Activated CD4-positive, CD25-positive, alpha-beta regulatory T cell treated with anti-CD3 and anti-CD28 coated beads, Interleukin-2, amount 50 U/mL, for 24 hours (primary cell): Measurements from ENCODE around the gene RIMS3.

Experiments used
- ATAC-seq, 2 donors: fragments of 150-1000 bp; cut with Tn5 transposase; one replicate each; pipeline ENCODE4 v1.10.0; 2021; ENCODE audit warnings: mild to moderate bottlenecking in 1 of 2, moderate library complexity in 1 of 2

Gene RIMS3

DNA sequence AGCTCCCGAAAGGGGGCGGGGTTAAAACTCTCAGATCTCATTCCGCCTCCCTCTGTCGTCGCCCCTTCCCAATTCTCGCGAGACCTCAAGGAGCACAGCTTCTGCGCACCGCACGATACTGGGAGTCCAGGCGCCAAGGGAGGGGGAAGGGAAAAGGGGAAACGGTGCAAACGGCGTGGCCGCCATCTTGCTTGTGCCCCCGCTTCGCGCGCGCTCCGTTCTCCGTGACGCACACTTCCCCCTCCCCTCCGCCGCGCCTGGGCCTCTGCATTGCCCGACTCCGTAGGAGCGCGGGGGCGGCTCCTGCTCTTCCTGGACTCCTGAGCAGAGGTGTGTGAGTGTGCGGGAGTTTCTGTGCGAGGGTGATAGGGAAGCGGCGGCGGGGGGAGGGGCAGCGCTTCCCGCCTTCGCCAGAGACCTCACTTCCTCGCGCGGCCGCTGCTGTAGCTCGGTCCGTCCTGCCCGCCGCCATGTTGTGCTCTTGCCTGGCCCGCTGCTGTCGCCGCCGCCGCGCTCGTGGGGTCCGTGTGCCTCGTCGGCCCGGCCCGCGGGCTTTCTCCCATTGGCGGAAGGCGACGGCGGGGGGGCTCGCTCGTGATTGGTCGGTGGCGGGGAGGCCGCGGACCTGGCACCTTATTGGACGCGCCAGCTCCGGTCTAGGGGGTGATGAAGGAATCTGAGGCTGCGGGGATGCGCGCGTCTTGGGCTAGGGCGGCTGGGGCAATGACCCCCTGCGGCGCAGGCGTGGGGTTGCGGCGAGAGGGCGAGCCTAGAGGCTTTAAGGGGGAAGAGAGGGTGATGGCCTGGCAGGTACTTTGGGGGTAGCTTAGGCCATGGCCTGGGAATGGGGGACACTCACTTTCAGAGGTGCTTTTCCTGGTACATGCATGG, 26.3 kb upstream of the RIMS3 start, which contains the start of gene NFYC:
TSS of gene NFYC (plus strand) at position 167 of the 891 bp plus-strand sequence. CDS start 47,140 bp downstream, outside the sequence.
- peak; percentile 86 to 87 for ATAC-seq

DNA sequence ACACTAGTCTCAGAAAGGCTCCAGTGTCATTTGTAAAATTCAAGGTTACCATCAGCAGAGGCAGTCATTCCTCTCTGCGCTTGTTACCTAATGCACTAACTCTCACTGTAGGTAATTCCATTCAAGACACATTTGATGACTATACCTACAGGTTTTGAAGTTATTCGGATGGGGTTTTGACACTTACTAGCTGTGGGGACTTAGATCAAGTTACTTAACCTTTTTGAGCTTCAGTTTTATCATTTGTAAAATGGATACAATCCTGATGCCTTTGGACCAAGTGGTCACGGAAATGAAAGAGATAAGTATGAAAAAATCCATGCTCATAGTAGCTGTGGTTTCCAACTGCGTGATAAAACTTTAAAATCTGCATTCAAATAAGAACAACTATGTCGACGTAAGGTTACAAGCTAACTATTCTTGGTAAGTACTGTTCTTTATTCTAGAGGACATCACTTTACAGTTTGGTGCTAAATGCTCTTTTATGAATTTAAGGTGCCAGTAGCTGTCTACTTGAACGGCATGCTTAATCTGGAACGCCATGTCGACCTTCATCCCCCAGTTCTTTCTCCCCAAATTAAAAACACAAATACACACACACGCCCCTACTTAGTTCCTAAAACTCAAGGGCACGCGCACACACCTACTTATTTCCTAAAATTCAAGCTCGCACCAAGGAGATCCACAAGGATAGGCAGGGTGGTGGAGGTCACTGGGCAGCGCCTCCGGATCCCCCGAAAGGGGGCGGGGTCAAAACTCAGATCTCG, 25.5 kb upstream of the RIMS3 start:
- no peak for ATAC-seq

DNA sequence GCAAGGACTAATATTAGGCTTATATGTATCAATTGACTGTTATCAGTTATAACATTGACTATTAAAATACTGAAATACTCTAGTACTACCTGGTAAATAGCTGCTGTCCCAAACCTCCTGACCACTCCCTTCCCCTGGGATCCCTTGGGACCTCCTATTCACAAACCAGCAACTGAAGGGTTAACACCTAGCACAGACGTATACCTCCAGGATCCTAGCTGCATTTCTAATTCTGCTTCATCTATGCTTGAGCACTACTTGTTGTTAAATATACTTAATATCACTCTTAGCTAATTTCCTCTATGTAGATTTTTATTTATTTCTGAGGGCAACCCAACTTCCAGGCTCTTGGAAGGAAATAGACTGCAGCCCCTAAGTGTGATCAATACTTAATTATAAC, 24.3 kb upstream of the RIMS3 start:
- ATAC-seq, result no peak

DNA sequence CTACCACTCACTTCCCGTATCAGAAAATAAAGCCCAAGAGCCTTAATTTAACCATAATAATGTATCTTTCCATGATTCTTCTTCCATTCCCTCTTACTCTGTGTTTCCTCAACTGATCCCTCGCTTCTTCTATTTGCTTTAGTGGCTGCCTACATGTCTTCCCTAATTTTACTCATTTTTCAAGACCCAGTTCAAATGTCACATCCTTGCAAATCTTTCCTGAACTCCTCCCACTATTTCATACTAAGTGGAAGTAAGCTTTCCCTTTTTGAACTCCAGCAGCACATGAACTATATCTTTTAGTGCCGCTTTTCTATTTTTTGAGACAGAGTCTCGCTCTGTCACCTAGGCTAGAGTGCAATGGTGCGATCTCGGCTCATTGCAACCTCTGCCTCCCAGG, 22.2 kb upstream of the RIMS3 start:
- no peak for ATAC-seq

DNA sequence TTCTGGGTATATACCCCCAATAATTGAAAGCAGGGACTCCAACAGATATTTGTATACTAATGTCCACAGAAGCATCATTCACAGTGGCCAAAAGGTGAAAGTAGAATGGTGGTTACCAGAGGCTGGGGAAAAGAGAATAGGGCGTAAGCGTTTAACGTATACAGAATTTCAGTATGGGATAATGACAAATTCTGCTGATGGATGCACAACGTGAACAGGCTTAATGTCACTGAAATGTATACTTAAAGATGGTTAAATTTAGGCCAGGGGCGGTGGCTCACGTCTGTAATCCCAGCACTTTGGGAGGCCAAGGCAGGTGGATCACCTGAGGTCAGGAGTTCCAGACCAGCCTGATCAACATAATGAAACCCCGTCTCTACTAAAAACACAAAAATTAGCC, 21.6 kb upstream of the RIMS3 start:
- no peak for ATAC-seq

DNA sequence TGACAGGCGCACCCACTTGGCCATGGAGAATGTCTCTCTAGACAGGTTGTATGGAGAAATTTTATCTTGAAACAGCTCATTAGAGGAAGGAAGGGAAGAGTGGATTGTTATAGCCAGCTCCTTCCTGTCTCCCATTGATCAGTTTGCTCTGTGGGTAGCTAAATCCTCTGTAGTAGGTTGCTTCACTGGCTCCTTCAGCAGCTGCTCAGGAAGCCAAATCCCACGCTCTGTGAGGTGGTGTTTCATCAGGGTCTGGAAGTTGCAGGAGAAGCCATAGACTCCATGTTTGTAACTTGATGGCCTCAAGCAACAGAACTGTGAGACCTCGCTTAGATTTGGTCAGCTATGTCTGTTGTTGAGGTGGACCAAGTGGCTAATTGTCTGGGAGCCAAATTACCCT, 19.2 kb upstream of the RIMS3 start:
- no peak for ATAC-seq

DNA sequence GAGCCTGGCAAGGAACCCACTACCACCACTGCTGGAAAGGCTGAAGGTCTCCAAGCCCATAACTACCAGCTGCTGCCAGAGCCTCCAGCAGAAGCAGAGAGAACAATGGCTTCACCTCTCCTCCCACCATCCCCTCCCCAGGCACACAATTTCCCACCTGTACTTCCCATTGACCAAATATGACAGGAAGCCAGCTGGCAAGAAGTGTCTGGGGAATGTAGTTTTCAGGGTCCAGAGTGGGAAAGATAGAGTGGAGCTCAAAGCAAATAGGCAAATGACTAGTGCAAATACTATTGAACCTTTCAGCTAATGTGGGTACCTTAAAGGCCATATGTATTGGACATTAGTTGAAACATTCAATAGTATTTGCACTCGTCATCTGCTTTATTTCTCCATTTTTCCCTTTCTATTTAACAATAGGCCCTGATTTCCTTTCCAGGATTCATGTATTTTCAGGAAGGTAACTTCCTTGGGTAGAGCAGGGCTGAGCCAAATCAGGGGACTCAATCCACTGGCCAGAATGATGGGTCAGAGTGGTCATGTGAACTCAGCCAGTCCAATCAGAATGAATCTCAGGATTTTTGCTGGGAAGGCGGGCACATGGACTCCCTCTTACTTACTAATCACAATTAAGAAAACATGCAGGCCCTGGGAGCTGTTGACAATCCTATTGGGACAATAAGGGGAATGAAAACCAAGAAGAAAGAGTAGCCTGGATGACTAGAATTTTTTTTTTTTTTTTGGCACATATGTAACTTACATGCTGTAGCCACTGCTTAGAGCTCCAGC, 13.9 kb upstream of the RIMS3 start:
- no peak for ATAC-seq

DNA sequence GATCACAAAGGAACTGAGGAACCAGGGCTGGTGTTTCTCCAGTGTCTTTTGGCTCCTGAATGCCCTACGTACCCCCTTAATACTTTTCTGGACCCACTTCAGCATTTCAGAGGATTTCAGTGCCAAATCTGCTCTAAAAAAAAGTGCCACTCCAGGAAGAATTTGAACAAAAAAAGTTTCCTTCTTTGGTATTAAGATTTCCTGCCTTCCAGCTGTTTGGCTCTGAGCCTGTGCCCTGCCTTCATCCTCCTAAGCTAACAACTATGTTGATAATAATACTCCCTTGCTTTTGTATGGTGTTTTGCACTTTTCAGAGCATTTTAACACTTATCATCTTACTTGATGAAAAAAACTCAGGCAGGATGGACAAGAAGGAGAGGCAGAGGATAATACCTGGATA, 11.0 kb upstream of the RIMS3 start:
- no peak for ATAC-seq

DNA sequence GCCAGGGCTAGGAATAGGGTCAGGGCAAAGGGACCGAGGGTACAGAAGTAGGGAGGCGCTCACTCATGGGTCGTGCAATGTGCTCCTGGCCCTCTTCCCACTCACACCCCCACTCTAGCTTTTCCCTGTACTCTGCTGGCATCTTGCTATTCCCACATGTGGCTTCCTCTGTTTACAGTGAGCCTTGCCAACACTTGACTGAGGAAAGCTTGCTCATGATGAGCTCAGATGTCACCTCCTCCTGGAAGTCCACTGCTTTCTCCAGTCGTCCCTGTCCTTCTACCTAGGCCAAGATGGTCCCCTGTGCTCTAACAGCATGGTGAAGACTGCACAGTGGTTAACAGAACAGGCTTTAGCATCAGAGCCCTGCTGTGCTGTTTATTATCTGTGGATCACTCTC, 8.0 kb upstream of the RIMS3 start:
- no peak for ATAC-seq

DNA sequence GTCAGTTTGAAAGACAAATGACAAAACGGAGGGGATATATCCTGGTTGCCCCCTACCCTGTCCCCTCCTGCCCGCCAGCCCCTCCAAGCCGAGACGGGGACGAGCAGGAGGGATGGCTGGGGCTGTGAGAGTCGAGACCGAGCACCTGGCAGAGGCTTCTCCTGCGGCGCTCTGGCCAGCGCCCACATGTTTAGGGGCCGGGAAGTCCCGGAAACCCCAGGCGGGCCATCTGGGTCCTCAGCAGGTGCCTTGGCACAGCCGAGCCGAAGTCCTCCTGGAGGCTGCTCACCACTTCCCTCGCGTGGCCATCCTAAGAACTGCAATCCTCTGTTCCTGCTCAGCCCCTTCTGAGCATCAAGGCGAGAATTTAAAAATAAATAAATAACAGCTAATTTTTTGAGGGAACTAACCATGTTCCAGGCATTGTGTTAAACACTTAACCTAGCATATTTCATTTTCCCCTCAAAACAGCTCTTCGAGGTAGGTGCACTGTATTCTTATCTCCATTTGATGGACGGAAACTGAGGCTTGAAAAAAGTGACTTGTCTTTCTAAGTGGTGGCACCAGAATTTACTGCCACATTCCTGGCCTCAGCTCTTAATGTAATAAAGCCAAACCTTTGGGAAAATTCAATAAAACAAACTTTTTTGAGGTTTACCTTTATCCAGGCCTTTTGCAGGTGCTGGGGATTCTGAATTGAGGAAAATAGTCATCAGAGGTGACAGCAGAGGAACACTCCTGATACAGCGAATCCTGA, 3.5 kb upstream of the RIMS3 start:
- peak; percentile 65 to 78 for ATAC-seq

DNA sequence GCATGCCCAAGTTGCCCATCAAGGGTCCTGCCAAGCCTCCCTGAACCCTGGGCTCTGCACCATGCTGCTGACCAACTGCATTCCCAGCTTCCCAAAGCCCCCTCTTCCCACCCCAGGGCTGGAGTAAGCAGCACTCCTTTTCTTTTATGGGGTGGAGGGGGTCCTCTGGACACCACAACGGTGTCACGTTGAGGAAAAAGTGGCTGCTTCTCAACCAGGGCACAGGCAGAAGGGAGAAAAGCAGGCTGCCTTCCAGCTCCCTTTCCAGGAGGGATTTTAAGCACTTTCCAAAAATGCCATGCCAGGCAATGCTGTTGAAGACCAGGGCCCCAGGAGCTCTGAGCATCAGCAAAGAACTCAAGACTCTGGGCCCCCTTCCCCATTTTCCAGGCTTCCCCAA, 691 bp downstream of the RIMS3 start:
- ATAC-seq, result no peak

DNA sequence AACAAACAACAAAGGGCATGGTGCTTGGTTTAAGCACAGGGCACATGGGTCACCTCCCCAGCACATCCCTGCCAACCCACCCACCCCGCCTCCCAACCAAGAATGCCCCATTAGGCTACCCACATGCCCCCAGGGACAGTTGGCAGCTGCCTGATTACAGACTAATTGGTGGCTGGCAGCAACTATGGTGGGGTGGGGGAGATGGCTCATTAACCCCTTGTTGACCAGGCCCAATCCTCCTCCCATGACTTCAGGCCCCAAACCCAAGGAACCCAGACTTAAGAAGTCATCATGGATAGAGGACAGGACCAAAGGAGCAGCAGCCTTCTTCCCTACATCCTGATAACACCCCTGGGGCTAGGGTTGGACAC, 1.3 kb downstream of the RIMS3 start:
- ATAC-seq, result no peak

DNA sequence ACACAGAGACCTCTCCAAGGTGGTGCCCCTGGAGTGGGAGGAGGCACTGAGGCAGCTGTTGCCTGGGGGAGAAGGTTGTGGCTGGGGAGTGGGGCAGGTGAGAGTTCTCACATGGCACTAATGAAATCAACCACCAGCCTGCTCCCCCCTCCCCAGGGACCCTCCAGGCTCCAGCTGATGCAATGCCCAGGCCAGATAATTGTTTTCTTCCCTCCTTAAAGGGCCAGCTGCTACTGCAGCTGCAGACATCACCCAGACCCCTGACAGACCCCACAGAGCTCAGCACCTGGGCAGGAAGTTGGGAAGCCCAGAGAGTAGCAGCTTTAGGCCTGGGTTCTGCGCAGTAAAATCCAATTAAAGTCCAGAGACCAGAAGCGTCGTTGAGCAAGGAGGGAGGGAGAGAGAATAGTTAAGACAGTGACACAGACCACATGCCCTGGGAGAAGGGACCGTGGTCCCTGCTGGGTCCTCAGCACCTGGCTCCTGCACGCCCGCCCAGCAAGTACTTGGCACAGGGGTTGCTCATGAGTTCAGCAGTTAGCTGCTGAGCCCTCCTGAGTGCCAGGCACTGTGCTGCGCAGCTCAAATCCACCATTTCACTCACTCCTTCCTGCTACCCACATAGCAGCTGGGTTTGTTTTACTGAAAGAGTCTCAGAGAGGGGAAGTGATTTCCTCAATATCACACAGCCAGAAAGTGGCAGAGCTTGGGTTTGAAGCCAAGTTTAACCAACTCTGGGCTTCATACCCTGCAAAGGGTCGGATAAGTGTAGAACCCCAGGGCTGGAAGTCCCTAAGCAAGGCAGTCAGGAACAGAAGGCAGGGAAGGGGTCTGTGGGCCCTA, 1.9 kb downstream of the RIMS3 start:
- no peak for ATAC-seq

DNA sequence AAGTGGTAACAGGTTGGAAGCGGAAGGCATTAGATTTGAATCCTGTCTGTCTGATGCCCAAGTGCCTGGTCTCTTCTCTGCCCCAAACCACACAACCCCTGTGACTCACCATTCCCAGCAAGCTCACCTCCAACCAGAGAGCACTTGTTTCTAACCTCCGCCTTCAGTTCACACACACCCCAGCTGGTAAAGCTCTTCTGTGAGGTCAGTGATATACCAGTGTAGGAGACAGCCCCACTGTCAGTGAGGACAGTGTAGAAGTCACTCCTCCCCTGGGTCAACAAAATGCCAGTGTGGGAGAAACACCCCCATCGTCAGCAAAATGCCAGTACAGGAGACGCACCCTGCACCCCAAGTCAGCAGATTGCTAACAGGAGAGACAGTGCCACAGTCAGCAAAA, 2.6 kb downstream of the RIMS3 start:
- peak; percentile 31 to 47 for ATAC-seq

DNA sequence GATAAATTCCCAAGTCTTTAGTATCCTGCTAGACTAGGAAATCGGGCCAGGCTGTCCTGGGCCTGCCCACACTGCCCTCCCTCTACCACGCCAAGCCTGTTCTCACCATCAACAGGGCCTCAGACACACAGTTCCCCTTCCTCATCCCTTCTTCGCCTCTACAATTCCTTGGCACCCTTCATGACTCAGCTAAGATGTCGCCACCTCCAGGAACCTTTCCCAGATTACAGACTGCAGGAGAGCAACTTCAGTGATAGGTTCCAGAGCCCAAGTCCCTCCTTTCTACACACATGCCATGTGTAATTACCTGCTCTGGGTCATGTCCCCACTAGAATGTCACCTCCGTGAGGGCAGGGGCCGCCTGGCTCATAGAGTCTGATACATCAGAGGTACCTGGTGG, 3.3 kb downstream of the RIMS3 start:
- no peak for ATAC-seq

DNA sequence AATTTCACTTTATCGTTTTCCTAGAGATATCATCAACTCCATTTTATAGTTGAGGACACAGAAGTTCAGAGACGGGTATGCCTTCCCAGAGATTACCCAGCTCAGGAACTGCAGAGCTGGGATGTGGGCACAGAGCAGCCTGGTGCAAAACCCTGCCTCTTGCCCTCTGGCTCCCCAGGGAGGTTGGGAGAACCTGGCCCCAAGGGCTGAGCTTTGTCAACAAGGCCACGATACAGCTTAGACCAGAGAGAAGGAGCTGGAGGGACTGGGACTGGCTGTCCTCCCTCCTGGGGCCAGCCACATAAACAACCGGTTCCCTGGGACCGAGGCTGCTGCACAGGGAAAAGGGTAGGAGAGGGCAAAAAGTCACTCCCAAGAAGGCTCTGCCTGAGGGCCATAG, 3.8 kb downstream of the RIMS3 start:
- no peak for ATAC-seq

DNA sequence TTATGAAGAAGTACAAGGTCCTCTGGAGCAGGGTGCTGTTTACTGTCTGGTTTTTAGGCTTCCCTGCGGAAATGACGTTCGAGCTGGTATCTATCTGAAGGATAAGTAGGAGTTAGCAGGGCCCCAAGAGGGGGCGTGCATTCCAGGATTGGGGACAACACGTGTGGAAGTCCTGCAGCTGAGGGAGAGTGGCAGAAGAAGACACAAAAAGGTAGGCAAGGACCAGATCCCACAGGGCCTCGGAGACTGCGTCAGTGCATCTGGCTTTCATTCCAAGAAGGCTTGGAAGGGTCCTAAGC, 5.9 kb downstream of the RIMS3 start:
- ATAC-seq, result no peak

DNA sequence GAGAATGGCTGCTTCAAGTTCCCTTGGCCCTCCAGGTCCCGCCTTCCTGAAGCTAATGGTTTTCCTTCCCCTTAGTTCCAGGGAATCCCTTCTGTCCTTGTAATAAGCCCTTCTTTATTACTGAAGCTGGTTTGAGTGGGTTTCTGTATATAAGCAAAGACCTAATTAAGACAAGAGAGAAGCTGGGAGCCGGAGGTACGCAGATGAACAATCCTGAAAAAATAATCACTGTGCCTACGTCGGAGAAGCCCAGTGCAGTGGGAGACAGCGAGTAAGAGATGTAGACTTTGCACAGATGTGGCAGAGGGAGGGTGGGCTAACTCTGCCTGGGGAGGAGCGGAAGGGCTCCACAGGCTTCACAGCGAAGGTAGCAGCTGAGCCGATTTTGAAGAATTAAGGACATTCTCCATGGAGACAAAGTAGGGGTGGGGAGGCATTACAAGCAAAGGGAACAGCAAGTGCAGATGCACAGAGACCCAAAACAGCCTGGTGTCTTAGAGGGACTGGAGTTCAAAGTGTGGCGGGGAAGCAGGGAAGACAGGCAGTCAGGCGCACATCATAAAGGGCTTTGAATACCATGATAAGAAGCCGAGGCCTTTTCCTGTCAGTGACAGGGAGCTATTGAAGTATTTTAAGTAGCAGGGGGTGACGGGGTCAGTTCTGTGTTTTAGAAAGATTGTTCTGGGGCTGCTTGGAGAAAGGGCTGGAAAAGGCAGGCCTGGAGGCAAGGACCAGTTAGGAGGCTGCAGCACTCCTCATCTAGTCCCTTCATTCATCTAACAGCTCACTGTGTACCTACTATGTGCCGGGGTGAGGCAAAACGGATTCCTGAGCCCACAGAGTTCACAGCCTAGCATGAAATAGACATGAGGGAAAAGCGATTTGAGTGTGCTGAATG, 6.5 kb downstream of the RIMS3 start:
- ATAC-seq, result no peak

DNA sequence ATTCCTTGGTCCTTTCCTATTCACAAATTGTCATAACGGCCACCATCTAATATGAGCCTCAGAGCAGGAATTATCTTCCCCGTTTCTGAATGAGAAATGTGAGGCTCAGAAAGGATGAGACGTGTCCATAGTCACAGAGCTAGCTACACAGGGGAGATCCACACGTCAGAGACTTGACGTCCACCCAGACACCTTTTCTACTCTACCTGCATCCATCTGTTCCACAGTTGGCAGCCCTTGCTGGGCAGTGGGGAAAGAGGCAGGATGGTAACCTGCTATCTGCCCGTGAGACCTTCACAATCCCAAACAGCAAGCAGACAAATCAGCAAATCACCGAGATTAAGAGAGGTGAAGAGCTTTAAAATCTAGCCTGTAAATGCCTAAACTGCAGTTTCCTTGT, 8.4 kb downstream of the RIMS3 start:
- ATAC-seq, result no peak

DNA sequence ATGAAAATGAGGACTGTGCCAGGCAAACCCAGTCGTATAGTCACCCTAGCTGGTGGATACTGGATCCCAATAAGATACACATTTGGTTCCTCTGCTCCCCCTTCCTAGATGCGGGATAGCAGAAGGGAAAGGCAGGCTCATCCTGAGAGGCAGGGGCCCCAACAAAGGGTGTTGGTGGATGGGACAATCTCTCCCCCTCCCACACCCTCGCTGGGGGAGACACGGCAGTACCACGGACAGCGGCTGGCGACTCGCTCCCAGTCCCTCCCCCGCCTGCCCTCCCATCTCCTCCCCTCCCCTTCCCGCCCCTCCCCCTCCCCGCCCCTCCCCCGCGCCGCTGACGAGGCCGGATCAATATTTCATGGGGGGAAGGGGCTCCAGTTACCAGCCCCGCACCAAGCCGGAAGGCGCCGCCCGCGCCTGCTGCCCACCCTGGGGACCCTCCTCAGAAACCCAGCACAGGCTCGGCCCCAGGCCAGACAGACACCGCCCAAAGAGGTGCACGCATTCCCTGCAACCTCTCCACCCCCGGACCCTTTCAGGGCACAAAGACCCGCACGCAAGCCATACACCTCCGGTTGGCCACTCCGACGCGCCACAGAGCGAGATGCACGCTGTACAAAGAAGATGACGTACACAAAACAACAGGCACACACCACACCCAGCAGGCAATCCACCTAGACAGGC, 11.5 kb downstream of the RIMS3 start:
- no peak for ATAC-seq
